Muscle of arm (tissue), 12 donors: ENCODE results near the gene SLC2A4. TPM values are rescaled to one million over a fixed set of nuclear protein-coding genes. Genes with fewer than 3 reads are reported as not detected.
A peak's percentile ranks its signal among the peaks of the same experiment; 100 is the strongest.
"Not testable (repeated sequence)": the region's sequence is repeated elsewhere in the genome, so short reads cannot be mapped to it uniquely, and the experiment has no call there.

Source experiments
- DNase-seq: peaks from one replicate; pipeline ENCODE4 v3.0.0-alpha.2; 2013
- polyA plus RNA-seq, 12 donors: library from polyadenylated mRNA; unstranded; fragments of 120-200 nt; gene quantifications; one replicate each; pipeline ENCODE4 v1.2.1, GENCODE V29; 2013; ENCODE audit not compliant: insufficient read length in 12 of 12

The SLC2A4 gene
- polyA plus RNA-seq, 12 donors, result 6.9 to 49.0 (median 19.5) TPM; not detected in 1

DNA sequence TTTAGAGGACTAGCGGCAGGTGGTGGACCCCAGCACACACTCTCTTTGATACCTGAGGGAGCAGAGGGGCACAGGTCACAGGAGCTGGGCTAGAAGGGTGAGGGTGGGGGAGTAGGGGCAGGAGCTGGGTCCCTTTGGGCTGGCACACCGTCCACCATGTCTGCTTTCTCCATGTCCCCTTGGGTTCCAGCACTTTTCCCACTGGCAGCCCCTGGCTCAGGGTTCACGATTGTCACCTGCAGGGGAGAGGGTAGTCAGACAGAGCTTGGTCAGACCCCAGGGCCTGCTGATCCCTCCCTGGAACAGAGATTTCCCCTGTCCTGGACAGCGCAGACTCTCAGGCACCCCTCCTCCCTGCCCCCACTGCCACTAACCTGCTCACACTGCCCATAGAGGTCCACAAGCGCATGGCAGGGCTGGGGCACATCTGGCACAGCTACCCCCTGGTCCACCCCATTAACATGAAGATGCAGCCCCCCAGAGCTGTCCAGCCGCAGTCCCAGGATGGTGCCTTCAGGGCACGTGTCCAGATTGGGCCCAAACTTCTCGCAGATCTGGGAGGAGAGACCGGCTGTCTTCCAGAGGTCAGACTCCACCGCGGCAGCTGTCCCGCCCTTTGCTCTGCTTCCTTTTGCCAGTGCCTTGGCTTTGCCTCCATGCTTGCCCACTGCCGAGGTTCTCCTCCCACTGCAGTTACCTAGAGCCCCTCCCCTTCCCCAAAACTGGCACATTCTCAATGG is 36.8 kb downstream of the SLC2A4 start:
- no peak for DNase-seq

GRCh38 chr17:7321466-7321865 is 39.9 kb downstream of the SLC2A4 start:
- no peak for DNase-seq

DNA sequence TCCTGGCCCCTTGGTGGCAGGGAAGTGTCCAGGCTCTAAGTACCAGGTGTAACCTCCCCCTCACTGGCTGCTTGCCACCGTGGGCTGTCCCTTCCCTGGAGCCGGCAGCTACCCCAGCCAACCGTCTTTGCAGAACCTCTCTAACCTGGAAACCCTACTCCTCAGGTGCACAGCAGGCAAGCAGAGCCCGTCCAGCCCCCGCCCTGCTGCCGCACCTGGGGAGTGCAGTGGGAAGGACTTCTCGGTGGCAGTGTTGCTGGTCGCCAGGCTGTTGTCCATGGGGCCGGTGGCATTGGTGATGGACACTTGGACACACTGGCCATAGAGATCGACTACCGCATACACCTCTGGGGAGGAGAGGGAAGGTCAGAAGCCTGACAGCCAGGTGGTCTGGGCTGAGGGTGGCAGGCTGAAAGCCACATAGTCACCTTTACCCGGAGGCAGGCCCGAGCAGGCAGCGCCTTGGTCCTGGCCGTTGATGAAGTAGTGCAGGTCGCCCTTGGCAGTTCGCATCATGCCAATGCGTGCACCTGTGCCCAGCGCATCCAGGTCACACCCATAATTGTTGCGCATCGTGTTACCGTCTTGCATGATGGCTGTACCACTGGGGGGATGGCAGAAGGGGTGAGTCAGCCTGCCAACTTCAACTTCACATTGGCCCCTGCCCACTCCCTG is 41.1 kb downstream of the SLC2A4 start:
- no peak for DNase-seq

DNA sequence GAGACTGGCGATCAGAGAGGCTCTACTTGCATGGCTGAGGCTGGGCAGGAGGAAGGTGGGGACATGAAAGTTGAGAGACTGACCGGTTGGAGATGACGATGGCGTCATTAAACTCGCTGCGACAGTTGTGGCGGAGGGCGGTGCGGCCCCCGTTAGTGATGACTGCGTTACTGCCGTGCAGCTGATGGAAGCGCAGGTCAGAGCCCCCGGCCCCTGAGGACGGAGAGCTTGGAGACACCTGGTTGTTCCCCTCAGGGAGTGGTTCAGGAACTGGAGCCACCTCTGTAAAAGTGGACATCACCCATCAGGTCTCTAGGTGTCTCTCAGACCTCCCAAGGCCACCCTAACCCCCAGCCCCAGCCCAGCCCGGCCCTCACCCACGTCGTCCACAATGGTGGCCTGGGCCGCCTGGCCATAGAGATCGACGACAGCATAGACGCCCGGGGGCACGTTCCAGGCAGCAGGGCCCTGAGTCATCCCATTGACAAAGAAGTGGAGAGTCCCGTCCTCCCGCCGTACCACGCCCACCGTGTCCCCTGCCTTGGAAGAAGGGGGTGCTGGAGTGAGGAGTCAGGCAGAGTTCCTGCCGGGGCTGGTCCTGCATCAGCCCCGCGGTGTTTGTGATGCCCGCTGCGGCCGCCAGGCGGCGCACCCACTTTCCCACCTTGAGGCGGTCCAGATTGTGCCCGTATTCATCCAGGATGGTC is 42.4 kb downstream of the SLC2A4 start:
- DNase-seq, result no peak

DNA sequence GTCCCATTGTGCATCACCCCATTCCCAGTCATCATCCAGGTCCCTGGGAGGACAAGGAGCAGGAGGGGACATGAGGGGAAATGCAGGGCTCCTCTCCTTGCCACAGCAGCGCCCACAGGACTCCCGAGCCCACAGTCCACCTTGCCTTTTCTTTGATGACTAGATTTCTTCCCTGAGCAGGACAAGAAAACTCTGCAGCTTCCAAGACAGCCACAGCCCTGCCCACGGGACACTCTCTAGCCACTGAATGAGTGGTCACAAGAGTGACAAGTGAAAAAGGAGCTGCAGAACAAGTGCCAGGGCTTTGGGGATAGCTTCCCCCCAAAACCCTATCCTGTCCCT is 42.9 kb downstream of the SLC2A4 start:
- no peak for DNase-seq

DNA sequence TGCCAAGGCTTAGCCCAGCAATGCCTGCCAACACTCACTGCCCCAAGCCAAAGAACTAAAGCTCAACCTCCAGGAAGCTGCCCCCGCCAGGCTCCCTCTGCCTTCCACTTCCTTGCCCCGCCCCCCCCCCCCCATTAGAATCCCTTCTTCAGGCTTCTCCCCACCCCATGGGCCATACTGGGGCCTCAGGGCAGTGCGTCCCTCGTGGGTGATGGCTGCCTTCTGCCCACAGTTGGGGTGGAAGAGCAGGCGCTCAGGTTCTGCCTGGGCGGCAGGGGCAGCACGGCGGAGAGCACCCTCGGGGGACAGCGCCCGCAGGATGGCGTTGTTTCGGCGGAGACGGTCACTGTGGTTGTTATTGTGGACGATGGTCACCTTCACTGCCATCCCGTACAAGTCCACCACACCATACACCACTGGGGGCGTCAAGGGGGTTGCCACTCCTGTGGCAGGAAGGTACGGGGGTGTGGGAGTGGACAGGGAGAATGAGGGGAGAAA is 43.6 kb downstream of the SLC2A4 start:
- DNase-seq, result no peak

DNA sequence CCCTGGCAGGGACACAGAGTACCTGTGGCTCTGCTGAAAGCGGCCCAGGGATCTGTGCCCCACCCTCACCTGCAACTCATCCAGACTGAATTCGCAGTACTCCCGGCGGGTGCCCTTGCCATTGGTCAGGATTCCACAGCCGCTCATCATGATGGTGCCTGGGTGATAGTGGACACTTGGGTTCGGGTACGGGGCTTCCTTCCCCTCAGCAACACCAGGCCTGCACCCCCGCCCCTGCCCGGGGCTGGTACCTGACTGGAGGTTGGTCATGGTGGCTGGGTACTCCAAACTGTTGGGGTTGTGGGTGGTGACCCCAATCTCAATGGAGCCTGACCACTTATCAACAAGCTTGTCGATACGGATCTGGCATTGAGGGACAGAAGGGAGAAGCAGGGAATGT is 44.7 kb downstream of the SLC2A4 start:
- no peak for DNase-seq

- DNase-seq, result no peak
Observed at GRCh38 chr17:7327056-7327455, 45.5 kb downstream of the SLC2A4 start.

- DNase-seq, result no peak
Observed at GRCh38 chr17:7327501-7327900, 46.0 kb downstream of the SLC2A4 start.

DNA sequence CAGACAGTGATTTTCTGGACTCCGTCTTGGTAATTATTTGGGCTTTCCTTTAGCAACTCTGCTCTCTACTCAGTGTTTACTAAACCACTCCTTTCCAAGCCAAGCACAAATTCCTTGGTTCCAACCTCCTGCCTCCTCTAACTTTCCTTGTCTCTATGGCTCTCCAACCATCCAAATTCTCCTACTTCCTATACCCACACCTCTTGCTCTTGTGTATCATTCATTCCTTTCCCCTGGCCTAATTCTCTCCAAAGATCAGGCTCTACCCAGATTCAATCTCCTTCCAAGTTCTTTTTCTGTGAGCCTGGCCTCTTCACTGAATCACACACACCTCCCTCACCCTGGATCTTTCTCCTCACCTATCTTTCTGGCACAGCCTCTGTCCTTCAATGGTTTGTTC is 46.5 kb downstream of the SLC2A4 start:
- no peak for DNase-seq

DNA sequence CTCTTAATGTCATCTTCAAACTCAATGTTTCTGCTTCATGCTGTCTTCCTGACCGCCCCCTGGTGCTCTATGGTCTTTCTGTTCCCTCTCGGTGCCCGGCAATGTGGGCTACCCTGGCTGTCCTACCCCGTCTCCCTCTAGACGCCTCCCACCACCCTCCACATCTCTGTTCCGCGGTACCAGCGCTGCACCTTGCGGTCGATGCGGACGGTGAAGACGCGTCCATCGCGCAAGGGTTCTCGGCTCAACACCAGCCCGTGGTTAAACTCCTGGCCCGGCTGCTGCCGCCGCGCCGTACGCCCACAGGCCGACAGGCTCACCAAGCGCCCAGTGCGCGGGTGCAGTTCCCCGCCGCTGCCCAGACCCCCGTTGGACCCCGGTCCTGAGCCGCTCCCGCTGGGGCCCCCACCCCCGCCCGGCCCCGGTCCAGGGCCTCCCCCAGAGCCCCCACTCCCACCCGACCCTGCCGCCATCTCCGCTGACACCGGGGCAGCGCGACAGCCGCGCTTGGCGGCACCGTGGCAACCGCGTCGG is 47.4 kb downstream of the SLC2A4 start, which contains the start of gene NEURL4:
Gene NEURL4, minus strand, starts transcription at position 496 of the 534 bp plus-strand sequence. Its CDS starts 23 bp downstream, at position 473.
- no peak for DNase-seq

DNA sequence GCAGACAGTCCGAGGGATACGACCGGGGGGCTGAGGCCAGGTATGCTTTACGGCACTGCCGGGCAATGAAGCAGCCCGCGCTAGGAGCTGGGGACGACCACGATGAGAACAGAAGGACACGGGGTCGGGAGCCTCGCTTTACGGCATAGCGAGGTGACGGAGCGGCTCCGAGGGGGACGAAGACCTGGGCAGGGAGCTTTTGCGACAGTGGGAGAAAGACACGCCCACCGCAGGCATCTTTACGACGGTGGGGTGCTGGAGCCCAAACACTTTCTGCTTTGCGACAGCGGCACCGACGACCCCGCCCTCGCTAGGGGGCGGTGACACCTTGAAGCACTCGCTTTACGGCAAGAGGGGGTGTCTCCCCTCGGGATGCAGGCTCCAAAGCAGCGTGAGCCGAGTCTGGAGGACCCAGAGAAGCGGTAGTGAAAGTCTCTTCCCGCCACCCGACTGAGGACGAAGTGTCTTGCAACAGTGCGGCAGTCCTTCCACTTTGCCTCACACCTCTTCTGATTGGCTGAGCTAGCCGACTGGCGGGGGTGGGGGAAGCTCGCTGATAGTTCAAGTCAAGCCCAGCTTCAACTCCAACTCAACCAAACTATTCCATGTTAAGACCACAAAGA is 48.0 kb downstream of the SLC2A4 start:
- peak; percentile 99 for DNase-seq

GRCh38 chr17:7329997-7330637 is 48.6 kb downstream of the SLC2A4 start:
- peak; percentile 90 for DNase-seq

DNA sequence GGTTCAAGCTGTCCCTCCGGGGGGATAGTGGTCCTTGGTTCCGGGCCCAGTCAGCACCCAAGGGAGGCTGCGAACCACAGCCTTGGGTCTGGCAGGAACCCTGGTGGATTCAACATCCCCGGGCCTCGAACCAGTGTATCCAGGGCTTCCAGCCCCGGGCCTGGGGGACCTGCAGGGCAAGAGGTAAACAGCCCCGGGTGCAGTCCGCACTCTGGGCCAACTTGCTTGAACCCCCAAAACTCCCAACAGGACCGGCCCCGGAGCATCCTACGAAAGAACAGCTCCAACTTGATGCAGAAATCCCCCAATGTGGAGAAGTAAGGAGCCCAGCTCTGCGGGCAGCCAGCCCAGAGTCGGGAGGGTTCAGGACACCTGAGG is 49.1 kb downstream of the SLC2A4 start:
- no peak for DNase-seq

GRCh38 chr17:7332111-7332510 is 50.6 kb downstream of the SLC2A4 start:
- no peak for DNase-seq

DNA sequence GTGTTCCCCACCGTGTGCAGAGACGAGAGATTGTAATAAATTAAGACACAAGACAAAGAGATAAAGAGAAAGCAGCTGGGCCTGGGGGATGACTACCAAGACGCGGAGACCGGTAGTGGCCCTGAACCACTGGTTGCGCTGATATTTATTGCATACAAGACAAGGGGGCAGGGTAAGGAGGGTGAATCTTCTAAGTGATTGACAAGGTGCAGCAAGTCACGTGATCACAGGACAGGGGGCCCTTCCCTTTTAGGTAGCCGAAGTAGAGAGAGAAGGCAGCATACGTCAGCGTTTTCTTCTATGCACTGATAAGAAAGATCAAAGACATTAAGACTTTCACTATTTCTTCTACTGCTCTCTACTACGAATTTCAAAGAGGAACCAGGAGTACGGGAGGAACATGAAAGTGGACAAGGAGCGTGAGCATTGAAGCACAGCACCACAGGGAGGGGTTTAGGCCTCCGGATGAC is 51.1 kb downstream of the SLC2A4 start:
- not testable (repeated sequence) for DNase-seq

DNA sequence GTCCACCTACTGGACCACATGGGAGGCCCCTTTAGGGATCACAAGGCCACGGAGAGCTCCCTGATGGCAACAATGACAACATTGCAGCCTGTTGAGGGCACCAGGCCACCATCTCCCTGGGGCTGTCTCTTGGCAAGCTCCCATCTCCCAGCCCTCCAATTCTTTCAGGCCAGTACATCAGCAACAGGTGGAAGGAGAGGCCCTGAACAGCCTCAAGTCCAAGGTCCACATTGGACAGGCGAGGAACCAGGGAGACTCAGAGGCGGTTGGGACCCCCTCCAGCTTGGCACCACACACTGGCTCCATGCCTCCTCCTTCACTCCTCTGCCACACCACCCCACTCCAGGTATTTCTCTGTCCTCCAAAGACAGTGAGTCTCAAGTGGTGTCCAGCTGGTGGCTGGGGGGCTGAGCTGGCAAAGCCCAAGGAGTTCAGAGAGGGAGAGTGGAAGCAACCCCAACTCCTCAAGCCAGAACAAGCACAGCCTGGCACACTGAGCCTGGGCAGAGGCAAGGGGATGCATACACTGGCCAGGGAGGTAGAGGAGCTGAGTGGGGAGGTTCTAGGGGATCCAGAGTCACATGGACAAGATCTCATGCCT is 53.5 kb downstream of the SLC2A4 start:
- no peak for DNase-seq

DNA sequence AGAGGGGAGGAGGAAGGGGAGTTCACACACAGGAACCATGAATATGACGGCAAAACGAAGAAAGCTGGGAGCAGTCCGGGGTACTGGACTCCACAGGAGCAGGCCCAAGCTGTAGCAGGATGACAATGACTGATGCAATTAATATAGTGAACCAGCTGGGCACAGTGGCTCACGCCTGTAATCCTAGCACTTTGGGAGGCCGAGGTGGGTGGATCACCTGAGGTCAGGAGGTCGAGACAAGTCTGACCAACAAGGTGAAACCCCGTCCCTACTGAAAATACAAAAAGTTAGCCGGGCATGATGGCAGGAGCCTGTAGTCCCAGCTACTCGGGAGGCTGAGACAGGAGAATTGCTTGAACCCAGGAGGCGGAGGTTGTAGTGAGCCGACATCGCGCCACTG is 54.2 kb downstream of the SLC2A4 start:
- DNase-seq, result not testable (repeated sequence)

DNA sequence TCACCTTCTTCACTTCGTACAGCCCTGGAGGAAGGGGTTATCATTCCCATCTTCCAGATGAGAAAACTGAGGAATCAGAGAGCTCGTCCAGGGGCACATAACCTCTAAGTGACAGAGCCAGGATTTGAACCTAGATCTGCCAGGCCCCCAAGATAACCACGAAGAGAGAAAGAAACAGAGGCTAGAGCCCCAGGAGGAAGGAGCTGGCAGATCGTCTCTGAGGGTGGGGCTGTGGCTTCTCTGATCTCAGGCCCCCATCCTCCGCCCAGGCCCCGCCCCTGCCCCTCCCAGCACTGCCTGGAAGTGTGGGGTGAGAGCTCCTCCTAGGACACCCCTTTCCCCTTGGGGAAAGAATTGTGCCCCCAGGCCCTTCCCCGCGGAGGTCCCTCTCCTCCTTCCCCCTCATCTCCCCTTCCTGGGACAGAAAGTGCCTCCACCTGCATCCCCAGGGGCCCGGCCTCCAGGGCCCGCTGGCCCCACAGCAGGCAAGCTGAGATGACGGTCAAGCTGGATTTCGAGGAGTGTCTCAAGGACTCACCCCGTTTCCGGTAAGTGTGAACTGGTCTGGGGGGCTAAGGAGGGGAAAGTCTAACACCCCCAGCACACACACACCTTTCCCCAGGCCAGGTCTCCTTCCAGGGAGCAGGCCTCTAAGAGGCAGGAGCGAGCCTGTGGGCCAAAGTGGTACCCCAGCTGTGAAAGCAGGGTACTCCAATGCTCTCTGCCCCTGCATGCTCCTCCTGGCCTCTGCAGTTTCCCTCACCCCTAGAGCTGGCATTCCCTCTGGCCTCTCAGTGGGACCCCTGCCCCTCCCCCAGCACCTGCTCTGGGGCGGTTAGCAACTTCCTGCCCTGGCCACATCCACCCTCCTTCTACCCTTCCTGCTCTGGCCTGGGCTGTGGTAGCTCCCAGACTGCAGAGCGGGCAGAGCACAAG is 55.0 kb downstream of the SLC2A4 start, which contains the start of gene ACAP1:
Gene ACAP1, plus strand, starts transcription at position 290 of the 936 bp plus-strand sequence. Its CDS starts 206 bp downstream, at position 496.
- no peak for DNase-seq

DNA sequence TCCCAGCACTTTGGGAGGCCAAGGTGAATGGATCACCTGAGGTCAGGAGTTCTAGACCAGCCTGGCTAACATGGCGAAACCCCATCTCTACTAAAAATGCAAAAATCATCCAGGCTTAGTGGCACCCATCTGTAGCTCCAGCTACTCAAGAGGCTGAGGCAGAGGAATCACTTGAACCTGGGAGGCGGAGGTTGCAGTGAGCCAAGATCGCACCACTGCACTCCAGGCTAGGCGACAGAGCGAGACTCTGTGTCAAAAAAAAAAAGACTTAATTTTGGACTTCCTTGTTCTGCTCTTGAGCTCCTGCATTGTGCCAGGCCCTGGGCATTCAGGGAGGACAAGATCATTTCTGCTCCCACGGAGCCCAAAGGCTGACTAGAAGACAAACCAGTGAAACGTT is 56.1 kb downstream of the SLC2A4 start:
- DNase-seq, result not testable (repeated sequence)
